ENCODE results near the gene ADAMTS19.

- no peak for TF ChIP-seq POLR2A (IDR thresholded peaks at IDR 0.05; ENCODE audit: low read depth, low read length)
- TF ChIP-seq POLR2AphosphoS5 (IDR thresholded peaks at IDR 0.05; ENCODE audit: low read depth, low read length) = no peak
- TF ChIP-seq TAF1 (IDR thresholded peaks at IDR 0.05; ENCODE audit: borderline replicate concordance, low read depth, low read length) = no peak
These were observed 157.1 kb downstream of the ADAMTS19 start for GRCh38 chr5:129617206-129617605.

Data from GM12892 (cell line).